Cardiac fibroblast (primary cell): ENCODE measurements around the gene MSI2.
A peak's percentile ranks its signal among the peaks of the same experiment; 100 is the strongest.

ENCODE experiments used
- DNase-seq, 2 donors: peaks; one replicate each; pipeline versions ENCODE4 v3.0.0 to v3.0.0-alpha.2; 2010; ENCODE audit warnings: low read depth in 2 of 2
- H3K4me3 ChIP-seq, 2 donors: replicated peaks in 1 of 2; 1 replicate in 1 of 2; 2 replicates in 1 of 2; pipeline ENCODE4 v1.5.1; 2011; ENCODE audit warnings: low read depth in 2 of 2, low read length in 2 of 2, mild to moderate bottlenecking in 2 of 2, moderate library complexity in 1 of 2
- CTCF ChIP-seq: IDR thresholded peaks from one replicate; pipeline ENCODE4 v1.5.1; 2011; ENCODE audit warnings: low read depth, mild to moderate bottlenecking, low read length, inconsistent platforms

The MSI2 gene

GRCh38 chr17:57243171-57243622 lies 13.1 kb upstream of the MSI2 start:
- H3K4me3 ChIP-seq, result no peak overlapping the region
- peak; percentile 75 to 77 for DNase-seq
- peak; percentile 100 for TF ChIP-seq CTCF

- no peak for TF ChIP-seq CTCF
Observed at GRCh38 chr17:57245786-57246185, 10.5 kb upstream of the MSI2 start.

GRCh38 chr17:57246257-57246656 lies 10.1 kb upstream of the MSI2 start:
- no peak for TF ChIP-seq CTCF
- no peak overlapping the region for H3K4me3 ChIP-seq
- no peak for DNase-seq

More at GRCh38 chr17:57245786-57246185, 10.5 kb upstream of the MSI2 start:
- H3K4me3 ChIP-seq, result no peak overlapping the region
- DNase-seq, result no peak

GRCh38 chr17:57247261-57247660 lies 9.1 kb upstream of the MSI2 start:
- DNase-seq, result no peak
- TF ChIP-seq CTCF, result no peak
- H3K4me3 ChIP-seq, result no peak overlapping the region

GRCh38 chr17:57247913-57248312 lies 8.4 kb upstream of the MSI2 start:
- no peak for DNase-seq
- TF ChIP-seq CTCF, result no peak
- H3K4me3 ChIP-seq, result no peak overlapping the region

- DNase-seq, result no peak
- H3K4me3 ChIP-seq, result no peak overlapping the region
- TF ChIP-seq CTCF, result no peak
Observed at GRCh38 chr17:57249520-57249919, 6.8 kb upstream of the MSI2 start.

GRCh38 chr17:57251211-57251787 lies 5.0 kb upstream of the MSI2 start:
- TF ChIP-seq CTCF, result no peak
- no peak overlapping the region for H3K4me3 ChIP-seq
- no peak for DNase-seq
